GM19328 (cell line): ENCODE measurements around the gene NACC2.

Experiments
- ATAC-seq: cut with Tn5 transposase; IDR thresholded peaks from one replicate; pipeline ENCODE4 v1.9.1; 2021; ENCODE audit warnings: mild to moderate bottlenecking, moderate library complexity; ENCODE audit not compliant: unreplicated experiment

The NACC2 gene

DNA sequence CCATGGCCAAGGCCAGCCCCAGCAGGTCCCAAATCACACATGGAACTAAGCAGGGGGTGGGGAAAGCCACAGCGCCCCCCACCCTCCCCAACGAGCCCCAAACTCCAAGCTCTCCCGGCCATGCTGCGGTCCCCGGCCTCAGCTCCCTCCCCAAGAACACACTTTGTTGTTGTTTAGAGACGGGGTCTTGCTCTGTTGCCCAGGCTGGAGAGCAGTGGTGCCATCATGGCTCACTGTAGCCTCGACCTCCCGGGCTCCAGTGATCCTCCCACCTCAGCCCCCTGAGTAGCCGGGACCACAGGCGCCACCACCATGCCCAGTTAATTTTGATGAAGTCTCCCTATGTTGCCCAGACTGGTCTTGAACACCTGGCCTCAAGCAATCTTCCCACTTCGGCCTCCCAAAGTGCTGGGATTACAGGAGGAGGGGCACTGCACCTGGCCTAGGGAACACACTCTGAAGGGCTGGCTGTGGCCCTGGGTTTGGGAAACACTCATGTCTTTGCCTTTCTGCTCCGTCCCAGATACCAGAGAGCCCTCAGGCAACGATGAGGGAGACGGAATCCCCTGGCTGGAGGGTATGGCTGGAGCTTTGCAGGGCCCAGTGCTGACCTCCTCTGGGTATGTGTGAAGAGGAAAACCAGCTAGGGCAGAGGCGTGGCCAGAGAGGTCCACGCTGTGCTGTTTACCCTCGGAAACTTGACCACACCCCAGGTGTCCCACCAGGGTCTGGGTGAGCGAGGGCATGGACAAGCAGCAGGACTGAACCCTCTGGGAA lies 80.8 kb downstream of the NACC2 start:
- no peak for ATAC-seq

DNA sequence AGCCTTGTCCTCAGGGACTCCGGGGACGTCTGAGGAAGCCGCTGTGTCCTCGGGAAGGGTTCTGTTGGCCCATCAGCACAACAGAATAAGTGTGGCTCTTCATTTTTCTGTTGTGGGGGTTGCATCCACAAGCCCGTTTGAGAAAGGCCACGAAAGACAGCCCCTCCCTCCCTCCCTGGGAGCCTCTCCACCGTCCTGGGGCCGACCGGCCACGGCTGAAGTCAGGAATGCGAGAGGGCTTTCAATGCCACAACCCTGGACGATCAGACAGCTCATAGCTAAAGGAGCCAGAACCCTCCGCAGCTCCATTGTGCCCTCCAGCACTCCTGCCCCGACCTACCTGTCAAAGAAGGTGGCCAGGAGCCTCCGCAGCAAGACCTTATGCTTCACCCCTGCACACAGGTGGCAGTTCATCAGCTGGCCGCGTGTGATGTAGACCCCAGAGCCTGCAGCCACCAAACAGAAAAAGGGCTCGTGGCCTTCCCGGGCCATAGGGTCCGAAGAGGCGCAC lies 81.5 kb downstream of the NACC2 start:
- ATAC-seq, result no peak

DNA sequence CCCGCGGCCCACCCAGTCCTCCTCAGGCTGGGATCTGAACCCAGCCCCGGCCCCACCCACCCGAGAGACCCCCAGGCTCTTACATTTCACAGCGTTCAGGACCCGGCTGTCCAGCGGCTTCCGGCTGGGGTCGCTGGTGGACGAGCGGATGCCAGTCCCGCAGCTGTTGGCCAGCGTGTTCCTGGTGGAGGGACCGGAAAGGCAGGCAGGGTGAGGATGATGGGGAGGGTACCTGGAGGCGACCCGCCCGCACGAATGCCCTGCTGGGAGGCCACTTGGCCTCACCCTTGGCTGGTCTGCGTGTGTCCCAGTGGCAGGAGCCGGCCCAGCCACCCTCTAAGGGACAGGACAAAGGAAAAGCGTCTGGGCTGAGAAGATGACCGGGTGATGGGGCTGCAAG lies 82.0 kb downstream of the NACC2 start:
- ATAC-seq, result no peak

DNA sequence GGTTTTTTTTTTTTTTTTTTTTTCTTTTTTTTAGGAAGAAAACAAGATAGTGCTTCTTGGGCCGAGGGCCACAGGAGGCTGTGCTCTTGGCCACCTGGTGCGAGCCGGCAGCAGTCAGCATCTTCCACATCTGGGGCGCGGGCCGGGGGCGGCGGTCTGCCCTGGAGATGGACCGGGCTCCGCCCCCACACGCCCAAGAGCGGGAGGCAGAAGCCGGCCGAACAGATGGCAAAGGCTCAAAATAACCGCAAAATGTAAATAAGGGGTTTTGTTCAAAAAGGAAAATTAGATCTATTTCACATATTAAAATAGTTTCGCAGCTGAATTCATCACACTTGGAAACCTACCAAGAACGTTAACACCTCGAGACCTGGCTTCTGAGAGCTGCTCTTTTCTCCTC lies 82.4 kb downstream of the NACC2 start:
- ATAC-seq, result no peak

DNA sequence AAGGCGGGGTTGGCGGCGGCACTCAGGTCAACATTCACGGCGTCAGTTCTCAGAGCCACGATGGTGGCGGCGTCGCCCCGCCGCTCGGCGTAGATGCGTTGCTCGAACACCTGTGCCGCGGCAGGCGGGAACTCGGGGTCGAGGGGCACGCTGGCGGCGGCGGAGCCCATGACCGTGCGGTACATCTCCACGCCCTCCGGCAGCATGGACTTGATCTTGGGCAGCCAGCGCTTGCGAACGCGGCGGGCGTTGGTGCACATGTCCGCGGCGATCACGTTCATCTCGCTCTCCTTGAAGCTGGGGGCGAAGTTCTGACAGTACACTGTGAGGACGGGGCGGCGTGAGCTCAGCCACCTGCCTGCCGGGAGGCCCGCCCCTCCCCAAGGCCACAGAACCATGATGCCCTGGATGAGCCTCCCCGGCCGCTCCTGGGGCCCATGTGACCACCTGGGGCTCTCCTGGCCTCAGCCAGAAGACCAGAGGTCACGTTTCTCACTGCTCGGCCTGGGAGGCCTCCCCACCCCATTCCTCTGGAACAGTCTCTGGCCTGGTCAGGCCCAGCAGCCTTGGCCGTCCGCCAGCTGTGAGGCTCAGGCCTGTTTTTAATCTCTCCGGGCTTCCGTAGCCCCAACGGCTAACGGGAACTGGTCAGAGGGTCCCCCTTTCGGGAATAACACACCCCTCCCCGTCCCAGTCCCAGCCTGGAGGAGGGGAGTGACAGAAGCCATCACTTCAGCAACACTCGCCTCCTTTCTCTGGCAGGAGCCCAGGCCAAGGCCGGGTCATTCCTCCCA lies 83.2 kb downstream of the NACC2 start:
- no peak for ATAC-seq

DNA sequence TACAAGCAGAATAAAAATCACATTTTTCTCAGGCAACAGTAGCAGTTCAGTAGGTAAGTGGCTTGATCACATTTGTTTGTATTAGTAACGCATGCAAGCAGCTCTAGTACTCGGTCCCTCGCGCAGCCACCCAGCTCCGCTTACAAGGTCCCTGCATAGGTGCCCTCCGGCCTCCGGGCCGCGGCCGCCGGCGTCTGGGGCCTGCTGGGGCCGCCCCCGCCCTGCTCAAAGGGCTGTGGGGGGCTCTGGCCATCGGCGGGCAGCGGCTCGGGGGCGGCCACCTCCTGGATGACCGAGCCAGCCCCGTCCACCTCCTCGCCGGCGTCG lies 83.8 kb downstream of the NACC2 start:
- no peak for ATAC-seq

DNA sequence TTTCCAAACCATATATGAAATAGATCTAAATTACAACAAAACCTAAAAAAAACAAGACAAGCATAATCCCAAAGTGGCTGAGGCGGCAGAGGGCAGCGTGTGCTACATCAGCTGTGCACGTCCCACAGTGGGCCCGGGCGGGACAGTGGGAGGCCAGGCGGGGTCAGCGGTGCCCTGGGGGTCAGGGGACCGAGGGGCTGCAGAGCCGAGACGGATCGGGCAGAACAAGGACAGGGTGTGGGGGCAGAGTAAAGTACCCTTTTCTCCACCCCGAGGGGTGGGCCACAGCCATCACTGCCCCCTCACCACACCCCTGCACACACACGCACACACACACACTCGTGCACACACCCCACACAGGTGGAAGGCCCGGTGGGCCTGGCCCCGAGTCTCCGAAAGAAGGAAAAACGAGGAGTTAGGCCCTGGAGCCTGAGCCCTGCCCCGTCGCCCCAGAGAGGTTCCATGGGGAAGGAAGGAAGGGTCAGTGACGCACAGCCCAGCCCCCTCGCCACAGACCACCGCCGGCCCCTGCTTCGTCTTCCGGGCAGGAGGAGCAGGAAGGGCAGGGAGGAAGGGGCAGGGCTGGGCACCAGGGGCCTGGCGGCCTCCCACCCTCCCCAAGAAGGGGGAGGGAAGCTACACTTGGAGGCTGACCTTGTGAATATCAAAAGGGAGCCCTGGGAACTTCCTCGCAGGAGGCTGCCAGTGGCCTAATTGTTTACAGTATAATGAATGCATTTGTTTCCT lies 84.3 kb downstream of the NACC2 start:
- no peak for ATAC-seq

DNA sequence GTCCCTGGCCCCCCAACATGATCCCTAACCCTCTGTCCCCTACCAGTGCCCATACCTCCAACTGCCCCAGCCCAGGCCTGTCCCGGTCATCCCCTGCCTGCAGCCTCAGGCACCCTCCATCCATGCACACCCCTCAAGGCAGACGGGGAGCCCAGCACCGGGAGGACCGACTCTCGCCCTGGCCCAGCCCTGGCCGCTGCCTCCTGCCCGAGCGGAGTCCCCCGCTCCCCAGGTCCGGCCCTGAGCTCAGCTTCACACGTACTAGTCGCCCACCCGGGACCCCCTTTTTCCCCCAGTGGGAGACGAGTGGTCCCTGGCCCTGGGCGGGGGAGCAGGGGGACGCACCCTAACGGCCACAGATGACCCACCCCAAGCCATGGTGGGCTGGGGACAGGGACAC lies 84.9 kb downstream of the NACC2 start:
- no peak for ATAC-seq

DNA sequence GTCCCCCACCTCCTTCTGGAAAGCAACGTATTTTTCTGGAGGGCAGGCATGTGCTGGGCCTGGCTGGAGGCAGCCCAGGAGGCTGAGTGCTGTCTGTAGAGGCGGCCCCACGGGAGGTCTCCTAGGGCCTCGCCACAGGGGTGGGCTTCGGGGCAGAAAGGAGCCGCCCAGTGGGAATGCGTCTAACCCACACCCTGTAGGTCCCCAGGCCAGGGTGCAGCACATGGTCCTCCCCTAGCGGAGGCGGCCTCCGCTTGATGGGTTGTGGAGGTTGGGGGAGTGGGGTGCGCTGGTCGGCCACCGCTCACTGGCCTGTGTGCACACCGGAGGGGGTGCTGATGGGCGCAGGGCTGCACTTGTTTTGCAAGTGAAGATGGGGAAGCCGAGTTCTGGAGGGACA lies 85.6 kb downstream of the NACC2 start:
- no peak for ATAC-seq

DNA sequence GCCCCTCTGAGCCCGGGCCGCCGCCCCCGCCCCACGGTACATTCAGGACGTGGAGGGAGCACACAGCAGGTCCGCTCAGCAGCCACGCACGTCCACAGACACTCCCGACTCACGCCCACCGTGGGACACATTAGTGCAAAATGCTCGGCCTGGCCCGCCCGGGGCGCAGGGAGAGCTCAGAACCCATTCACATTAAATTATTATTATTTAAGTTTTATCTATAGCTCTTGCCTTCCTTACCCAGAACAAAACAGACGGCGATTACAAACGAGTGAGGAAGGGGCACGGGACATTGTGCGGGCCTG lies 86.4 kb downstream of the NACC2 start:
- ATAC-seq, result no peak

DNA sequence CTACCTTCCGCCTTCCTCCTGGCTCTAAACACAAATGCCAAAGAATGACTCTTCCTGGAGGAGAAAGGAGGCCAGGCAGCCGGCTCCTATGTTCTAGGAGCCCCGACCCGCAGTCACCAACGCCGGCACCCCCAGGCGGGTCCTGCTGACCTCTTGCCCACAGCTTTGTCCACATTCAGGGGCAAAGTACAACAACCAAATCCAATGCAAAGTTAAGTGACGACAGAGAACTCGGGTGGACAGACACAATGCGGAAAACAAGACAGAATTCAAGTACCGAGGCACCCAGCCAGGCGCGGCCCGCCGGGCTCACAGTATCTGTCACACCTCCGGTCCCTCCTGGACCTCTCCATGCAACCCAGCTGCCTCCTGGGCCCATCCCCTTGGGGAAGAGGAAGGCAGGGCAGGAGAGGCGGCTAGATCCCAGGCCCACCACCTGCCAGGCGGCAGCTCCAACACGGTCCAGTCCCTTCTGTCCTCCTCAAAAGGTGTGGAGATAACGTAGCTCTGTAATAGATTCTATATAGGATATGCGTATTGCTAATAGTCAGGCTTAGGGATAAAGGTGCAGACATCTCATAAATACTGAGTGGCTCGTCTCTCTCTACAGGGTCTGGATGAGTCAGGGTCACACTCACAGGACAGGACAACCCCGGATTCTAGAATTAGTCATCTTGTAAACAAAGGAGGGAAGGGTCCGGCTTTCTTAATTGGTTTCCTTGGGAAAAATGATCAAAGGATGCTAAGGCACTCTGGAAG lies 87.0 kb downstream of the NACC2 start:
- ATAC-seq, result no peak

DNA sequence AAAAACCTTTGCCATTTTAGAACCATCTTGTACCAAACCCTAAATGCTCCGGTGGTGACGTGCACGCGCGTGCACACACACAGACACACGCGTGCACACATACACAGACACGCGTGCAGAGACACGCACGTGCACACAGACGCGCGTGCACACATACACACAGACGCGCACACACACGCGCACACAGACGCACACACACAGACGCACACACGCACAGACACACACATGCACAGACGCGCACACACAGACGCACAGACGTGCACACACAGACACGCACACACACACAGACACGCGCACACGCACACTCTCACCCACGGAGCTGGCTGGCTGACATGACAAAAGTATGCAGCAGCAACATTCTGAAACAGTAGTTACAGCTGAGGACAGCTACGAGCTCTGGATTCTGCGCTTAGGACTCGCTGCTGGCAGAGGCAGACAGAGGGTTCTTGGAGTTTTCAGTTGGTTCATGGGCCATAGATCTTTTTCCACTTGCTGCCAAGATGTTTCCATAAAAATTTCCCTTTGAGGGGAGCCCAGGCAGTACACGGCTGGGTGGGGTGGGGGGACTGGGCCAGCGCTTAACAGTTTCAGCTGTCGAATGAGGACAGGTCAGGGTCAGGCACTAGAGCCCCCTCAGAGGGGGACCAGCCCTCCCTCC lies 87.7 kb downstream of the NACC2 start:
- ATAC-seq, result no peak

DNA sequence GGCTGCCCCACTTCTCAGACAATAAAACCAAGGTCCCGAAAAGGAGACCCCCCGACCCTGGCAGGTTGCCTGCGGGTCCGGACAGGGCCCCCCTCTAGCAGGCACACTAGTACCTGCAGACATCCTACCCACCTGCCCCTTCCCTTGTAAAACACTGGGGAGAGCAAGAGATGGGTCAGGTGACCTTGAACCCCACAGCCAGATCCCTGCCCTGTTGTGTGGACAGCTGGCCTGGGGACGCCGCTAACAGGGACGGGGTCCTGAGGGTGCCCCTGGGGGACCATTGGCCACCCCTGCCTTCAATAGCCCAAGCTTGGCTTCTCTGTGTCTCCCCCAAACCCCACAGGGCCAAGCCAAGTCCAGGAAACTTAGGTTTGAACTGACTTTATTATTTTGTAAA lies 88.9 kb downstream of the NACC2 start:
- ATAC-seq, result no peak

DNA sequence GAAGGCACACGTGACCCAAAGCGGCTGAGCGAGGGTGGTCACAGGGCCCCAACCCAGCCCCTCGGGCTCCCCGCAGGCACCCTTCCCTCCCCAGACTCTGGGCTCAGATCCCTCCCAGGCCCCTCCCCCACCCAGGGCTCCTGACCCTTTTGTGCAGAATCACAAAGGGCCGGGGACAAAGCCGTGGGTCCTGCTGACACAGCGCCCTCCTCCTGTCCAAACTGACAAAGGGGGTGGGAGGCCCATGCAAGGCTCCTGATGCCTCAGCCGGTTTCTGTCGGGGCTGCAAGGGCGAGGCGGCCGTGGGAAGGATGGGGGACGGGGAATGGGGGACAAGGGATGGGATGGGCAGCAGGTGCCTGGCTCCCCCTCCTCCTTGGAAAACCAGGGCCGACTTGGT lies 90.4 kb downstream of the NACC2 start:
- ATAC-seq, result no peak

DNA sequence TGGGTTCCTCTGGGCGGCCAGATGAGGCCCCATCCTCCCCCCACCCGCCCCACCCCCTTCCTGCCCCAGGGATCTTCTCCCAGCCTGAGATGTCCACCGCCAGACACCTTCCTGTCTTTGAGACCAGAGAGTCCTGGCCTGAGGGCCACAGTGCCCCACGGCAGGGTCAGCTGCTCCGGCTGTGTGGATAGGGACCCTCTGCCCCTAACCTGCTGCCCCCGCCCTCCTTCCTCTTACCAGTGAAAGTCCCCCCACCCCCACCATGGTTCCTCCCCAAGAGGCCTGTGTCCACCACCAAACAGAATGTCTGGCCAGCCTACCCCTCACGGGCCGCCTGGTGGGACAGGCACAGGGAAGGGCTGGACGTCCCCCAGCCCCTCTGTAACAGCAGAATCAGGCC lies 90.9 kb downstream of the NACC2 start:
- ATAC-seq, result no peak

DNA sequence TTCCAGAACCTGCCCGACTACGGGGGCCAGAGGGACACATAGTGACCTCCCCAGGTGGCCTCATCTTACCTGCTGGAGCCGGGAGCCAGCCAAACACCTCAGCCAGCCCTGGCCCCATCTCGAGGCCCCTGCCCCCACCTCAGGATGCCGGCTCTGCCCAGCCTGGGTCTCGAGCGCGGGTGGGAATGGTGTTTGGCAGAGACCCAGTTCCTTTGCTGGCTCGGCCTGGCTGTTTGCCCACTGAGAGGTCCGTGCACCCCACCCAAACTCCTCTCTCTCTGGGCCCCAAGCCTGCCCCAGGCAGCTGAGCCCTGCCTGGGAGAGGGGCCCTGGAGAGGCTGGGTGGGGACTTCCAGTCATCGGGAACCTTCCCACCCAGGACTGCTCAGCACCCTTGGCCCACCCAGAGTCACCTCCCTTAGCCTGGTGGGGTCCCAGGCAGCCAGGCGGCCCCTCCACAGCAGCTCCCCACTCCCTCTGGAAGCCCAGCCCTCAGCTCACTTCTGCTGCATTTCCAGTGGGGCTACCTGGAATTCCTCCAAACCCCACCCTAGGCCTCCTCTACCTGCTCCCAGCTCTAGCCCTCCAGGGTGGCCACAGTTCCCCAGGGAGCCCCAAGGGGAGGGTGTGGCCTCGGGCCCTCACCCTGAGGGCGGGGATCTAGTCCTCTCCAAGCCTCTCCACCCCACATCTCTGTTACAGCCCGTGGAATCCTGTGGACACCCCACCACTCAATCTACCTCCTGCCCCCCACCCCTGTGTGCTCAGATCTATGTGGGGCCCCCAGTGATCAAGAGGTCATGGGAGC lies 91.5 kb downstream of the NACC2 start:
- ATAC-seq, result no peak

DNA sequence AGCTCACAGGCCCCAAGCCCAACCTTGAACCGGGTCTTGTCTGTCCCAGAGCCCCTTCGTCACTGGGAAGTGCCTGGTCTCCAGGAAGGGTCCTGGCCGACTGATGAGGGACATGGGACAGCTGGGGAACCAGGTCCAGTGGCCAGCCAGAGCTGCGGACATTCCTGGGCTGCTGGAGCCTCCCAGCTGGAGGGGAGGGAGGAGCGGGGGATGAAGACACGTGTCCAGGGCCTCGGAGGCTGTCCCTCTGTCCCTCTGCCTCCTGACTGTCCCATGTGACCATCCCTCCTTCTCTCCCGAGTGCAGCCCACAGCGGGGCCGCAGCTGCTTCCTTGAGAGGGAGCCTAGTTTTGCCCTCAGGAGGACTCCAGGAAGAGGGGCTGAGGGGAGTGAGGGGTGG lies 92.2 kb downstream of the NACC2 start:
- ATAC-seq, result no peak

DNA sequence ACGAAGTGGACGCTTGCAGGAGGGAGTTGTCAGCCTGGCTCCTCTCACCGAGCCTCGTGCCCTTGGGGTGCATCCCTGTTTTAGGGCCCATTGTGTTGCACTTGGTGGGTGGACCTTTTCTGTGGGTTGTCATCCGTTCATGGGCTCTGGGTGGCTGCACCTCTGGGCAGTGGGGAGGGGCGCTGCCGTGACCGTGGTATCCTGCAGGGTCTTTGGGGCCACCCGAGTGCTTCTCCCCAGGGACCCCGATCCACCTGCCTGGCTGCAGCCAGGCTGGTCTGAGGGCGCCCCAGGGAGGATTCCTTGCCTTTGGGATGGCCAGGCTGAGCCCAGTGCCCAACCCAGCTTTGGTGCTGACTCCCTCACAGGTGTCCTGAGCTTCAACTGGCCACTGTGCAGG lies 92.9 kb downstream of the NACC2 start:
- no peak for ATAC-seq

DNA sequence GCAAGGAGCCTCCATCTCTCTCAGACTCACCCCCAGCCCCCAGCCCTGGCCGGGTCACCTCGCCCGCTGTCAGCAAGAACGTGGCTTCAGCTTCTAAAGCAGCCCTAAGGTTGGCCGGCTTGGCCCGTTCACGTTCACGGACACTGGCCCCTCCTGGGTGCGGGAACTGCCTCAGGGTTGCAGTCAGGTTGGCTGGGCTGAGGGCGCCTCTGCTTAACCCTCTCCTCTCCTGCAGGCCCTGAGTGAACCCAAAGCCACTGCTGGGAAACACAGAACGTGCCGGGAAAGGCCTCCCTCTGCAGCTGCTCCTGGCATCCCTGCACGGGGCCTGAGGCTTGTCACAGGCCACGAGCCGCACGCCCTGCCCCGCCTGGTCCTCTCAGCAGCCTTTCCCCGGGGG lies 93.9 kb downstream of the NACC2 start:
- ATAC-seq, result no peak
